GM19240 (cell line): ENCODE results near the gene BMP4.
"Not testable (repeated sequence)": the region's sequence is repeated elsewhere in the genome, so short reads cannot be mapped to it uniquely, and the experiment has no call there.

Source experiments
- DNase-seq: peaks from one replicate; pipeline ENCODE4 v3.0.0; 2011; ENCODE audit warnings: low spot score; ENCODE audit not compliant: insufficient read length

The BMP4 gene

GRCh38 chr14:53956427-53957201, at the start of gene BMP4:
TSS of gene BMP4 (minus strand) at chr14:53956825. CDS start at chr14:53952222, 4,603 bp downstream.
- no peak for DNase-seq

- DNase-seq, result no peak
These were observed 46.4 kb upstream of the BMP4 start for GRCh38 chr14:54003064-54003463.

- DNase-seq, result no peak
These were observed 46.0 kb upstream of the BMP4 start for GRCh38 chr14:54002653-54003052.

GRCh38 chr14:54001189-54001878, 44.7 kb upstream of the BMP4 start:
- no peak for DNase-seq

- DNase-seq, result no peak
These were observed 43.8 kb upstream of the BMP4 start for GRCh38 chr14:54000341-54000811.

- DNase-seq, result no peak
These were observed 42.5 kb upstream of the BMP4 start for GRCh38 chr14:53999061-53999488.

- no peak for DNase-seq
These were observed 39.4 kb upstream of the BMP4 start for GRCh38 chr14:53996041-53996440.

GRCh38 chr14:53993920-53994607, 37.4 kb upstream of the BMP4 start:
- no peak for DNase-seq

- DNase-seq, result no peak
These were observed 34.4 kb upstream of the BMP4 start for GRCh38 chr14:53990978-53991377.

GRCh38 chr14:53986718-53987117, 30.1 kb upstream of the BMP4 start:
- DNase-seq, result not testable (repeated sequence)

- not testable (repeated sequence) for DNase-seq
These were observed 28.3 kb upstream of the BMP4 start for GRCh38 chr14:53984958-53985357.

- DNase-seq, result no peak
These were observed 26.5 kb upstream of the BMP4 start for GRCh38 chr14:53983112-53983511.

GRCh38 chr14:53982546-53982945, 25.9 kb upstream of the BMP4 start:
- no peak for DNase-seq

- DNase-seq, result no peak
These were observed 23.4 kb upstream of the BMP4 start for GRCh38 chr14:53979747-53980642.

- DNase-seq, result no peak
These were observed 22.6 kb upstream of the BMP4 start for GRCh38 chr14:53979113-53979681.

GRCh38 chr14:53978194-53978593, 21.6 kb upstream of the BMP4 start:
- DNase-seq, result no peak

GRCh38 chr14:53975444-53975843, 18.8 kb upstream of the BMP4 start:
- DNase-seq, result no peak

GRCh38 chr14:53971521-53971920, 14.9 kb upstream of the BMP4 start:
- DNase-seq, result no peak

GRCh38 chr14:53969326-53969725, 12.7 kb upstream of the BMP4 start:
- no peak for DNase-seq

GRCh38 chr14:53968726-53969125, 12.1 kb upstream of the BMP4 start:
- no peak for DNase-seq

- no peak for DNase-seq
These were observed 11.0 kb upstream of the BMP4 start for GRCh38 chr14:53967606-53968005.
